A673 (cell line): ENCODE measurements around the gene YIPF3. TPM values are rescaled to one million over a fixed set of nuclear protein-coding genes. Genes with fewer than 3 reads are reported as not detected.
A peak's percentile ranks its signal among the peaks of the same experiment; 100 is the strongest.

Experiments used
- BruUV-seq: library from RNA; stranded (reverse); fragments of 400-500 nt; replicated peaks from 2 replicates; lab custom pipeline; 2021; lab: Mats Ljungman, UMichigan
- CTCF ChIA-PET: fragments of 300-600 bp; sonication (Branson Sonifier 250); formaldehyde crosslinking; loops from one replicate; lab custom pipeline; 2022; ENCODE audit warnings: antibody characterized with exemption; lab: Charles Lee
- POLR2A ChIA-PET: fragments of 300-600 bp; sonication (Branson Sonifier 250); formaldehyde crosslinking; loops from one replicate; lab custom pipeline; 2022; ENCODE audit warnings: antibody characterized with exemption; ENCODE audit not compliant: low non-redundant PET; lab: Charles Lee
- DNase-seq: peaks from one replicate; pipeline ENCODE4 v3.0.0-alpha.2; 2015; ENCODE audit warnings: low spot score
- H3K27ac ChIP-seq: fragments of 200-600 bp; sonication (generic); 2 replicates; pipeline ENCODE4 v1.5.1; 2016; ENCODE audit warnings: mixed run types, low read depth, mild to moderate bottlenecking, mixed read lengths, antibody characterized with exemption, low read length; ENCODE audit not compliant: poor library complexity, severe bottlenecking
- H3K27me3 ChIP-seq: fragments of 200-600 bp; sonication (generic); replicated peaks from 2 replicates; pipeline ENCODE4 v1.6.1; 2017; ENCODE audit warnings: mixed run types, low read depth, mild to moderate bottlenecking, mixed read lengths, antibody characterized with exemption, low read length; ENCODE audit not compliant: insufficient read depth, poor library complexity
- H3K36me3 ChIP-seq: fragments of 200-600 bp; sonication (generic); 2 replicates; pipeline ENCODE4 v1.6.1; 2016; ENCODE audit warnings: mixed run types, mild to moderate bottlenecking, mixed read lengths, antibody characterized with exemption, low read length; ENCODE audit not compliant: insufficient read depth, poor library complexity, severe bottlenecking
- H3K4me1 ChIP-seq: fragments of 200-600 bp; sonication (generic); 2 replicates; pipeline ENCODE4 v1.6.1; 2017; ENCODE audit warnings: mixed run types, mild to moderate bottlenecking, mixed read lengths, antibody characterized with exemption, low read length; ENCODE audit not compliant: insufficient read depth, poor library complexity, severe bottlenecking
- H3K4me3 ChIP-seq: fragments of 200-600 bp; sonication (generic); 2 replicates; pipeline ENCODE4 v1.5.1; 2016; ENCODE audit warnings: low read depth, mixed run types, mild to moderate bottlenecking, mixed read lengths, low read length; ENCODE audit not compliant: poor library complexity, severe bottlenecking
- H3K9me3 ChIP-seq: fragments of 200-600 bp; sonication (generic); 2 replicates; pipeline ENCODE4 v1.6.1; 2016; ENCODE audit warnings: mixed run types, low read depth, mild to moderate bottlenecking, mixed read lengths, antibody characterized with exemption, low read length; ENCODE audit not compliant: poor library complexity, severe bottlenecking
- EZH2 ChIP-seq: fragments of 200-600 bp; sonication (generic); IDR thresholded peaks from 2 replicates; pipeline ENCODE4 v1.6.1; 2017; ENCODE audit warnings: borderline replicate concordance, low read depth, mild to moderate bottlenecking, mixed read lengths, antibody characterized with exemption, low read length; ENCODE audit not compliant: poor library complexity, severe bottlenecking
- intact Hi-C: fragments of 100-400 bp; cut with micrococcal nuclease; formaldehyde crosslinking; loops from one replicate; pipeline ENCODE4 v1.10.0; 2022; ENCODE audit not compliant: unreplicated experiment
- total RNA-seq: library from RNA; stranded (reverse); gene quantifications from 2 replicates; pipeline ENCODE4 v1.2.3, GENCODE V29; 2021
- TF ChIP-seq, protein P1 (sequence below): fragments of 300-800, 200-600 bp; sonication (generic); conservative IDR thresholded peaks from 2 replicates; pipeline ENCODE4 v1.5.1; 2017; ENCODE audit warnings: low read depth, mild to moderate bottlenecking, antibody characterized with exemption, low read length, moderate library complexity, mixed read lengths

Gene YIPF3
- total RNA-seq, 1 experiment from 2014 or later, result 75.1 TPM

DNA sequence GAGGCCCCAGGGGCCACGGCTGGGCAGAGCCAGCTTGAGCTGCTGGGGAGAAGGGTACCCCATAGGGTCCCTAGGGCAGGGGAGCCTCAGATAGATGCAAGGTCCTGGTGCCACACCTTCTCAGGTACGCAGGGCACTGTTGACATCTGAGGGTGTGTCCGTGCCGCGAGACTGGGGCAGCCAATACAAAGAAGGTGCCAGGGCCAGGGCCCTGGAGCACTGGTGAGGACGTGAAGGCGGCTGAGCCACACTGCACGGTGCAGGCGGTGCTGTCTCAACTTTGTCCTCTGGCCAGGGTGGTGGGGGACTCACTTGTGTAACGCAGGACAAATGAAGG lies 5.9 kb downstream of the YIPF3 start:
- no TSS peak for BruUV-seq
- peak overlapping the region; percentile 78 for H3K4me3 ChIP-seq
- CTCF ChIA-PET, result no interaction called here
- H3K9me3 ChIP-seq, result no peaks in the 10 kb centered on the region
- H3K4me1 ChIP-seq, result peaks cover 6% of the 10 kb centered on the region
- H3K27me3 ChIP-seq, result no peaks in the 10 kb centered on the region
- peaks cover 43% of the 10 kb centered on the region for H3K36me3 ChIP-seq
- TF ChIP-seq, protein P1, sequence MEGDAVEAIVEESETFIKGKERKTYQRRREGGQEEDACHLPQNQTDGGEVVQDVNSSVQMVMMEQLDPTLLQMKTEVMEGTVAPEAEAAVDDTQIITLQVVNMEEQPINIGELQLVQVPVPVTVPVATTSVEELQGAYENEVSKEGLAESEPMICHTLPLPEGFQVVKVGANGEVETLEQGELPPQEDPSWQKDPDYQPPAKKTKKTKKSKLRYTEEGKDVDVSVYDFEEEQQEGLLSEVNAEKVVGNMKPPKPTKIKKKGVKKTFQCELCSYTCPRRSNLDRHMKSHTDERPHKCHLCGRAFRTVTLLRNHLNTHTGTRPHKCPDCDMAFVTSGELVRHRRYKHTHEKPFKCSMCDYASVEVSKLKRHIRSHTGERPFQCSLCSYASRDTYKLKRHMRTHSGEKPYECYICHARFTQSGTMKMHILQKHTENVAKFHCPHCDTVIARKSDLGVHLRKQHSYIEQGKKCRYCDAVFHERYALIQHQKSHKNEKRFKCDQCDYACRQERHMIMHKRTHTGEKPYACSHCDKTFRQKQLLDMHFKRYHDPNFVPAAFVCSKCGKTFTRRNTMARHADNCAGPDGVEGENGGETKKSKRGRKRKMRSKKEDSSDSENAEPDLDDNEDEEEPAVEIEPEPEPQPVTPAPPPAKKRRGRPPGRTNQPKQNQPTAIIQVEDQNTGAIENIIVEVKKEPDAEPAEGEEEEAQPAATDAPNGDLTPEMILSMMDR, result no peak
- no peak for TF ChIP-seq EZH2
- POLR2A ChIA-PET, result no interaction called here
- no peak for DNase-seq
- intact Hi-C loops, result no loop called here
- H3K27ac ChIP-seq, result peak overlapping the region; percentile 54

DNA sequence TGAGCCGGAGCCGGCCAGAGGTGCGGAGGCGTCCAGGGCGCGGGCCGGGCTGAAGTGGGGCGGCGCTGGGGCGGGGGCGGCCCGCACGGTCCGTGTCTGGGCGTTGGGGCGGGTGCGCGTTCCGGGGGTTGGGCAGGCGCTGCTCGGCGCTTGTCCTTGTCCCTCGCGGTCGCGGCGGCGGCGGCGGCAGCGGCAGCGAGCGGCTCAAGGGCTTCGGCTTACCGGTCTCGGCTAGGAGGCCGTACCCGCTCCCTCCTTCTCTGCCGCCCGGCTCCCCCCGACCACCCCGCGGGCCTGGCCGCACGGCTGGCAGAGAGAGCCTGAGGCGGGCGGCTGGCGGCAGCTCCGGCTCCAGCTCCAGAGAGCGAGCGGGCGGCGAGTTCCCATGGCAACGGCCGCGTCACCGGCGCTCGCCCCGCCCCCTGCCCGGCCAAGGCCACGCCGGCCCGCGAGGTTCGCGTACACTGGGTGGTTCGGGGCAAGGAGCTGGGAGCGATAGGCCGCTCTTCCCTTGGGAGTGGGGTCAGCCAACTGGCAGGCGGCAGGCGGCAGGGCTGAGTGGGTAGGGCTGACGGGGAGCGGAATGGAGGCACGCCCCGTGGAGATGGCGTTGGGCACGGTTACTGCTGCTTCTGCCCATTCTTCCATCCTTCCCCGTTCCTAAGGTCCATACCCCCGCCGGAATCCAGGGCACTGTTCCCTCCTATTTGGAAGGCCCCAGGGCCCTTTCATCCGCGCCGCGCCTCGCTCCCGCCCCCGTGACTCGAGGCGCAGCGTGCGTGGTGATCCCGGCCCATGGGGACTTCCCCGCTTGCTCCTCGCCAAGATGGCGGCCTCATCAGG lies 6.5 kb downstream of the YIPF3 start, which contains the start of gene LRRC73:
LRRC73 (minus strand) TSS at position 363 of the 843 bp plus-strand sequence. CDS start 561 bp downstream, outside the sequence.
- H3K27ac ChIP-seq, result peak within 1 kb of the TSS; percentile 54
- peaks cover under 1% of the 10 kb centered on the region for H3K4me1 ChIP-seq
- no TSS peak for BruUV-seq
- POLR2A ChIA-PET, result interaction anchor here (0.6 kb wide), 1 partner anchor 337 kb away, joined by 3 read pairs; no protein-coding TSS in a partner anchor
- no peaks in the 10 kb centered on the region for H3K27me3 ChIP-seq
- CTCF ChIA-PET, result interaction anchor here (1.0 kb wide), 2 partner anchors 18 to 55 kb away, joined by 4 to 5 read pairs; partner anchors contain the start of gene DLK2
- peaks cover 40% of the 10 kb centered on the region for H3K36me3 ChIP-seq
- no peaks in the 10 kb centered on the region for H3K9me3 ChIP-seq
- TF ChIP-seq, protein P1, result no peak
- no peak for TF ChIP-seq EZH2
- peak within 1 kb of the TSS; percentile 78 for H3K4me3 ChIP-seq
- DNase-seq, result peak; percentile 77
- intact Hi-C loops, result loop anchor here (10.0 kb wide), 1 partner anchor 245 kb away; no protein-coding TSS in a partner anchor

DNA sequence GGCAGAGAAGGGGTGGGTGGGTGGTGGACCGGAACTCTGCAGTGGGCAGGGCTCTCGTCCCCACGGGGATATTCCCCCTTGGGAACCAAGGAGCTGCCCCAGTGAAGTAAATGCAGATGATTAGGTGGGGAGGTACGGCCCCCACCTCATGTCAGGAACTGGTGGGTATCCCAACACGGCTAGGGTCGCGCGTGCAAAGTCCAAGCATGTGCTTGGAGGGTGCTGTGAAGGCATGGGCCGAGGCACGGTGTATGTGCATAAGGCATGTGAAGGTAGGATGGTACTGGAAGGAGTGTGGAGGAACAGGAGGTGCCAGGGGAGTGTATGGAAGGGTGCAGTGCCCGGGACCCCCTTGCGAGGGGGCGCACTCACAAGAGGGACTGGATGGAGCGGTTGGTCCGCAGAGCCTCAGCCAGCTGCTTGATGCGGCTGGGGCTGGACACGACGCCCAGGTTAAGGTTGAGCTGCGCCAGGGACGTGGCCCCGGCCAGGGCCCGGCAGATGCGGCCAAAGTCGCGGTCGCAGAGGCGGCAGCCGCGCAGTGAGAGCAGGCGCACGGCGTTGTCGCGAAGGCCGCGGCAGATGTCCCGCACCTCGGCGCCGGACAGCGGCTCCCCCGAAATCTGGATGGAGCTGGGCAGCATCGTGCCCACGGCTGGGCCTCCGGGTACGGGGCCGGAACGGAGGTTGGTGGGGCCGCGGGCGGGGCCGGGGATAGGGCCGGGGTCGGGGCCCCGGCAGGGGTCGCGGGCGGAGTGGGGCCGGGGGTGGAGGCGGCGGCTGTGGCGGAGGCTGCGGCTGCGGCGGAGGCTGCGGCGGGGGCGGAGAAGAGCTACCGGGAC lies 7.4 kb downstream of the YIPF3 start:
- no peaks in the 10 kb centered on the region for H3K9me3 ChIP-seq
- H3K4me3 ChIP-seq, result peak overlapping the region; percentile 78
- ChIA-PET POLR2A (no interaction called here), CTCF (interaction anchor here (0.7 to 1.0 kb wide), 3 partner anchors 17 to 54 kb away, joined by 4 to 5 read pairs (median 5); partner anchors contain the start of gene DLK2)
- BruUV-seq, result no TSS peak
- H3K27me3 ChIP-seq, result no peaks in the 10 kb centered on the region
- peaks cover 37% of the 10 kb centered on the region for H3K36me3 ChIP-seq
- TF ChIP-seq EZH2, result no peak
- TF ChIP-seq, protein P1, result no peak
- DNase-seq, result no peak
- H3K27ac ChIP-seq, result no peak overlapping the region
- intact Hi-C loops, result loop anchor here (10.0 kb wide), 1 partner anchor 245 kb away; no protein-coding TSS in a partner anchor
- no peaks in the 10 kb centered on the region for H3K4me1 ChIP-seq
